Adipose tissue (tissue), 3 donors: ENCODE data around the gene RBM28. TPM values are rescaled to one million over a fixed set of nuclear protein-coding genes. Genes with fewer than 3 reads are reported as not detected.

Experiments used
- H3K27ac ChIP-seq: one replicate; pipeline ENCODE4 v1.5.1; 2013; ENCODE audit warnings: low read depth, low read length
- WGBS, 3 donors: extraction: QIAGEN DNeasy Blood & Tissue Kit; methylation state at CpG; one replicate each; pipeline ENCODE4 v1.1.7; 2013; 5-methylcytosine and 5-hydroxymethylcytosine counted together
- polyA plus RNA-seq, 3 donors: library from polyadenylated mRNA; stranded (reverse); fragments of 200-250 nt; gene quantifications; one replicate each; pipeline ENCODE4 v1.2.3, GENCODE V29; 2013
- donor health status: healthy with polysubstance abuse.
- donor health status: Bipolar disorder and iron deficiency.
- donor health status: healthy.

The RBM28 gene
- polyA plus RNA-seq, 3 donors: 11.3 to 33.4 (median 19.2) TPM

DNA sequence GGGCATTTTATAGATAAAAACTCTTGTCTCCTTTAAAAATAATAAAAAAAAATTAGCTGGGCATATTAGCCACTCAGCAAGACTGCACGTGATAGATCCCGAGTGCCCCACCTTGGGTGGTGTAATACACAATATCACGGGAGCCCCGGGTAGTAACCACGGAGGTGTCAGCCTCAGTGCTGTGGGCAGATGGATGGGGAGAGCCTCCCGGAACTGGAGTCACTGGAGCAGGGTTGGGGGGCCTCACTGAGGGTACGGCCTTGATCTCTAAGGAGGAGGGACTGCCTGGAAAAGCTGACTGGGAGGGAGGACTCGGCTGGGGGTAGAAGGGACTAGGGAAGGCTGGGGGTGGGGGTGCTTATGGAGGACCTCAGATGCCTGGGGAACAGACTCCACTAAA lies 90.0 kb downstream of the RBM28 start:
- no peak overlapping the region for H3K27ac ChIP-seq
- 87 to 92% (median 90%) methylated on average over 8 of the region's 8 CpGs for WGBS, 3 donors

DNA sequence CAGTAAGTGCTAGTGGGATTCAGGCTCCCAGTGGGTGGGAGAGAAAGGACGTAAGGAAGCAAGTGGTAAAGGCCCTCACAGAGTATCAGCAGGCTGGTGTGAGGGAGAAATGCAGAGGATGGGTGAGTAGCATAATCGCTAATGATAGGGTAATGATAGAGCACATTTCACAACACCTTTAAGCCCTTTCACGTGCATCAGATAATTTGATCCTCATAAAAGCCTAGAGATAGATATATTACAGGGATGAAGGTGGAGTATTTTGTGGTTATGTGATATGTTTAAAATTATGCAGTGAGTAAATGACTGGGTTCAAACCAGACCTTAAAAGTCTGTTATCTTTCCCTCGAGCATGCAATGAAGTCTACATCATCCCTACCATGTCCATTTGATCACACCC lies 92.4 kb downstream of the RBM28 start:
- 57 to 80% (median 61%) methylated on average over 4 of the region's 4 CpGs for WGBS, 3 donors
- no peak overlapping the region for H3K27ac ChIP-seq

Other genes starting within 250 kb of the RBM28 start
- gene LEP, start 102.6 kb downstream of the RBM28 start, polyA plus RNA-seq: 100 to 1,000 TPM in 1 of 3 donors, 10 to 100 TPM in 2; 10.3 to 141 (median 37.0) TPM
- gene PRRT4, start 17.8 kb upstream of the RBM28 start, polyA plus RNA-seq: 10 to 100 TPM in 1 of 3 donors, 1 to 10 TPM in 2; 4.4 to 57.4 (median 9.9) TPM
- gene IMPDH1, start 66.1 kb upstream of the RBM28 start, polyA plus RNA-seq: 100 to 1,000 TPM in 1 of 3 donors, 10 to 100 TPM in 2; 34.8 to 201 (median 81.2) TPM
- 100 to 1,000 TPM in 1 of 3 donors, 10 to 100 TPM in 1, 1 to 10 TPM in 1; 9.0 to 136 (median 39.7) TPM for gene HILPDA, start 112.0 kb upstream of the RBM28 start, polyA plus RNA-seq
- 10 to 100 TPM in 1 of 3 donors, 1 to 10 TPM in 2; 6.9 to 16.1 (median 8.4) TPM for gene METTL2B, start 132.8 kb upstream of the RBM28 start, polyA plus RNA-seq